Measurements from ENCODE around the gene PRSS53.

DNA sequence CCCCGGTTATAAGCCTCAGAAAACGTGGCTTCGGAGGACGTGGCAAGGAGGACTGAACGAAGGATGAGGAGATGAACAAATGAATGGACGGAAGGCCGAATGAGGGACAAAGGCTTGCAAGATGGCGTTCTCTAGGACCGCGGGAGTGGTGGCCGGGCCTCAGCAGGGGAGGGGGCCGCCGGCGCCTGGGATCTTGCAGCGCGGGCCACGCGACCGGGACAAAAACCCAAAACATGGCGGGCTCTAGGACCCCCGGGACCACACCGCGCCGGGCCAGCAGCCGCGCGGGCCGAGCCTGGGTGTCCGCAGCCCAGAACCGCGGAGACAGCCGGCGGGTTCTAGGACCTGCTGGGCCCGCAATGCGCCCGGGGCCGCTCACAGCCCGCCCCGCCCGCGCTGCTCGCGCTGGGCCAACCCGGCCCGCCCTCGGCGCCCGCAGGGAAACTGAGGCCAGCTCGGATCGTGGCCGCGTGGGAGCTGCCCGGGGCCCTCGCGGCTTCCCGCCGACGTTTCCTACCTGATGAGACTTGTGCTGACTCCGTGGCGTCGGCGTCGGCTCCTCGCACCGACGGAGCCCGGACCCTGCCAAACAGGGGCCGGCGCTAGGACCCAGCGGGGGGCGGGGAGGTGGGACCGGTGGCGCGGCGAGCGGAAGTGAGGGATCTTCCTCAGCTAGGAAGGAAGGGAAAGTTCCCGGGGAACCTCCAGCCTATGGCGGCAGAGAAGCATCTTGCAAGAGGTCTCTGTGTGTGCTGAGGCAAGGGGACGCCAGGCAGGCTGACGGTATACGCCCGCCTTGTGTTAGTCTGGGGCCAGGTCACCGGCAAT is 15.4 kb downstream of the PRSS53 start:
- TF ChIP-seq POLR2A (IDR thresholded peaks at IDR 0.05; ENCODE audit: low read depth, low read length) (peak; percentile 45; the same call in 1 of the 2 replicates), POLR2AphosphoS5 (IDR thresholded peaks at IDR 0.05; ENCODE audit: low read depth, low read length) (no peak; the same call in none of the 2 replicates), SPI1 (IDR thresholded peaks at IDR 0.05; ENCODE audit: low read depth, low read length) (peak; percentile 74), TAF1 (IDR thresholded peaks at IDR 0.05; ENCODE audit: low read depth, low read length) (peak; percentile 79), POU2F2 (IDR thresholded peaks at IDR 0.05; ENCODE audit: low read depth, low read length) (peak; percentile 23; the same call in 1 of the 2 replicates)

All from GM12891 (cell line).